GM19324 (cell line): ENCODE results near the gene ZFHX3.

Experiments
- ATAC-seq: cut with Tn5 transposase; IDR thresholded peaks from one replicate; pipeline ENCODE4 v1.9.1; 2021; ENCODE audit warnings: mild to moderate bottlenecking, moderate library complexity; ENCODE audit not compliant: unreplicated experiment, low FRiP score

Gene ZFHX3

DNA sequence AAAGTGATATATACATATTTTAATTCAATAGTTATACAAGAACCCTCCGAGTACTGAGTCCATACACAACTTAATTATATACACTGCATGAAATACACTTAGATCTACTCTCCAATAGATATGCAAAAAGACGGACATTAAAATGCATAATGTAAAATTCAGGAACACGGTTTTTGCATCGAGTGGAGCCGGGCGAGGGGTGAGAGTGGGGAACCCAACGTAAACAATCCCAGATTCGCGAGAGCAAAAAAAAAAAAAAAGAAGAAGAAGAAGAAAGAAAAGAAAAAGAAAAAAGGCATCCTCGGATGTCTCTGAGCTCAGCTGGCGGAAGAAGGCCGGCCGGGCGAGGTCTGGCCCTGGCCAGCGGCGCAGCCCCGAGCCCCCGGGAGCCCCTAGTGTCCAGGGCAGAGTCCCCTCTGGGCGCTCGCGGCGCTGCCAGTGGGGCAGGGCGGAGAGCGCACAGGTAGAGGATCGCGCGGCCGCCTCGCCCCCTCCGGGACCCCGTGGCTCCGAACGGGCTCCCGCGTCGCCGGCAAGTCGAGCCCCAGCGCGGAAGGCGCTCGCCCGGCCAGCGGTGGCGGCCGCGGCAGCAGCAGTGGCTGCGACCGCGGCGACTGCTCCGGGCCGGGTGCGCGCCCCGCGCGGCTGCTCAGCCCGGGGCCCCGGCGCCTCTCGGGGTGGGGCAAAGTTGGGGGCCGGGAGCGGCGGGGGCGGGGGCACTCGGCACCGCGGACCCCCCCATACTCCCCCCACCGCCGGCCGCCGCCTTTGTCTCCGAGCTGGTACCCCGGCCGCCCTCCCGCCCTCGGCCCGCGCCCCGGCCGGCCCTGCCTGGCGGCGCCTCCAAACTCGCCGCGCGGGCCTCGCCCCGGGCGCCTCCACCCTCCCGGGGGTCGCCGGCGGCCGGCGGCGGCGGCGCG, 9.6 kb upstream of the ZFHX3 start:
- peak; percentile 57 for ATAC-seq

DNA sequence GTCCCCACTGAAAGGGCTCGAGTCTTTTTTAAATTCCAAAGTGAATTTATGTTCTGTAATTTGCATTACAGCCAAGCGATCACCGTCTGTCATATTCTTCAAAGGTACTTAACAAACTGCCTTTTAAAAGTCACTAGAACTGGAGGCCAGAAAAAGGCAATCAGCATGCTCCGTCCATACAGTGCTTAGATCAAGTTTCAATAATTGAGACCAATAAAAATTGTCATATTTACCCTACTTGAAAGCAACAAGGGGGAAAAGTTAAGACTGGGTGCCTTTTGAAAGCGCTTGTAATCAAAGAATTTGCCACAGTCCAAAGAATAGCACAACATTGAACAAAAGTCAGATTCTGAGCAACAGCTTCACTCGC, 9.0 kb upstream of the ZFHX3 start:
- no peak for ATAC-seq

DNA sequence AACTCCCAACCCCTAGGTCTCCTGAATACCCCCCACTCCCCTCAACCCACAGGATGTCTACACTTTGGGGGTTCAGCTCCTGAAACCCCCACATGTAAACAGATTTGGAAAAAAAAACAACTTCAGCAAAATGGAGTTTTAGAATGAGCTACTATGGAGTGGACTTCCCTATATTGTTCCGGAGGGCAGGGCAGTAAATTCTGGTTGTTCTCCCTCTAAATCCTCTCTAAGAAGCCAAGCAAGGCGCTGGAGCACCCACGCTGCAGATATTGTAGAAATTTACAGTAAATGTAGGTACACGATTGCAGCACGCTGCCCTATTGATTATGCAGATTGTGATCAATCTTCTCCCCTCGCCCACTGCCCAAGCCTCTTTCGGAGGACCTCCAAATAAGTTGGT, 8.5 kb upstream of the ZFHX3 start:
- ATAC-seq, result no peak

DNA sequence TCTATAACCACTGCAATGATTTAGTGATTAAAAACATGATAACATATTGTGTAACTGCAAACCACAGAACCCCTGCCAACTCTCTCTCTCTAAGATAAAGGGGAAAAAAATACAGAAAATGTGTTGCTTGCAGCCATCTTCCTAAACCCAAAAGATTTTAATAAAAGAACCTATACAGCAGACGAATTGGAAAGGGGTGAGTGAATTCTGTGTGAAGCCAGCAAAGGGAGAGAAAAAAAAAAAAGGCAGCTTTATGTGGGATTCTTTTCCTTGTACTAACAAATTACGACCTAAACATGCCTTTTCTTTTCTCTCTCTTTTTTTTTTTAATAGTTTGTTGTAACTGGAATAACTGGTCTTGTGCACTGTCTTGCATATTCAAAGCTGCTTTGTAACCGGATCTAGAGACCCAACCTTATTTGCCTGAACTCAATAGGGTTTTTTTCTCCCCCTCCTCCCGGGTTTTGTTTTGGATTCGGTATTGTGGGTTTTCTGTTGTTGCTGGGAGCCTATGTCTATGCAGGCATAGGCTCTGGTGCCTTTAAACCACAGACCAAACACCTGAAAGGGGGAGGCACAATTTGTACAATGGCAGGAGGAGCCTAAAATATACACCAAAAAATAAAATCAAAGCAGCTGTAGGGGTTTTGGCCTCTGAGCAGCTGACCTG, 7.0 kb upstream of the ZFHX3 start:
- ATAC-seq, result no peak

DNA sequence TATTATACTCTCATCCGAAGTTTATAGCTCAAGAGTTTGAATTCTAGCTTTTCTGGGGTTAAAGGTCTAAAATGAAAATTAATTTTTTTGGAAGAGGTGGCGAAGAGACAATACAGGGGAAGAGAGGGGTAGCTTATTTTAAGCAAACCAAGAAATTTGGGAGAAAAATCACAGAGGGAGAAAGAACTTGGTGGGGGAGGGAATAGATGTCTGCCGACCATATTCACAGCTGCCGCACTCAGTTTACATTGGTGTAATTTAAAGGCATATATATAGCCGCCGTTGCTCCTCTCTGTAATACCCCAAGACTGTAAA, 6.5 kb upstream of the ZFHX3 start:
- ATAC-seq, result no peak

DNA sequence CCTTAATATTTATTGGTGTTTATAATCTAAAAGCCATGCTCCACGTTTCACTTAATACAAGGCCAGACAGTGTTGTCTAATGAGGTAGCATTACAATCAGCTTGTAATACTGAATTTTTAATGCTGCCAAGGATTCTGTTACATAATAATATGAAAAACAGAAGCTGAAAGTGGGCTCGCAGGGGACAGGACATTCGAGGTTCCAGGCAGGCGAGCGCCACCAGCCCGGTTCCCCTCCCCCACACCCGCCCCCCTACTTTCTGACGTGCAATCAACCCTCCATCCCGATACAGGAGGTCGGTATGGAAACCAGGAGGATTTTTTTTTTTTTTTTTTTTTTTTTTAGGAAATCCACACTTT, 6.2 kb upstream of the ZFHX3 start:
- ATAC-seq, result no peak

DNA sequence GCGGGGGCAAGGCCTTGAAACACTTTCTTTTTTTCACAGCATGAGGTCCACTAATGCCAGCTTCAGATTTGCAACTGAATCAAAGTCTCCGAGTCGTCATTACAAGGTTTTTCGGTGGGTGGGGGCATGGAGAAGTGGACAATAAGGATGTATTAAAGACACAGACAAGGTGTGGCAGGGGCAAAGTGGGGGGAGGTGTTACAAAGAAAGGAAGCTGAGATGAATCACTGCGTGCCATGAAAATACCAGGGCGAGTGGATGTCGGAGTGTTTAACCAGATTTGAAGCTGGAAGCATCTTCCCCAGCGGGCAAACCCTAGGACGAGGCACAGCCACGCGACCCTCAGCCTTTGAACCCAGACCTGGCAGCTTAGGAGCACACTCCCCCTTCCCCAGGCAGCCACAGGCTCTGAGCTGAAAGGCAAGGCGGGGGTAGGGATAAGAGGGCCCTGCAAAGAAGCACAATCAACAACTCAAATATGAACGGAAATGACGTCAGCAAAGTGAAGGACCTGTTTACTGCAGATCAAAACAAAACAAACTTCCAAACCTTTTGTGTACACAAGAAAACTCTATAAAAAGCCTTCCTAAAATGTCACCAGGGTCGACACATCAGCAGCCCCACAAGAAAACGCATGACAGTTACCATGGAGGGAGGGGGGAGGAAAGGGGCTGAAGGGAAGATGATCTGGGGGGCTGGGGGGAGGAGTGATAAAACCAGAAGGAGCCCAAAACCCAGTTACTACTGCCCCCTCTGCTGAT, 5.6 kb upstream of the ZFHX3 start:
- no peak for ATAC-seq

DNA sequence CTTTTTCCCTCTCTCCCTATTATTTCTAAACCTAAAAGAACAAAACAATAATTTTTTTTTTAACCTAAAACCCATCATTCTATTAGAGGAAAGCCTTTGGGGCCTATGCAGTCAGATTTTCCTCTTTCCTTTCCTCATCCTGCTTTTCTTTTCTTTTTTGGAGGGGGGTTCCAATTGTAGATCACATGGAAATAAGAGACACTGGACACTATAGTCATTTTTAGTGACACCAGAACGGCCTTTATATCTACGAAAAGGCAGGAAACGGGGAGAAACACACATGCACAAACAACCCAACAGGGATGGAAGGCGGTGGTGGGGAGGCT, 5.1 kb upstream of the ZFHX3 start:
- ATAC-seq, result no peak

DNA sequence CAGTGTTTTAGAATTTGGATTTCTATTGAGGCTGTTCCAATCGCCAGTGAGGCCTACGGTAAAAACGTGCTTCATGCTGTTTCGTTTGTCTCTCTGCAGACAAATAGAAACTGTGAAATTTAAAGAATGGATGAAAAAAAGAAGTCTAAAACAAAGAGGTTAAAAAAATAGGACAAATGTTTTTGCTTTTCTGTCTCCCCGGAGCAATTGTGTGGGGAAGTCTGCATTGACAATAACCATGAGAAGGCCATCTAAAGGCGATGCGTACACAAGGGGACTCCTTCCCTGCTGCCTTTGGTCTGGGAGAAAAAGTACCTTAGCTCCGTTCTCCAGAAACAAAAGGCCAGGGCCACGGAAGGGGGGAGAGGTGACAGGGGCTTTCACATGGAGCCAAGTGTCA, 4.6 kb upstream of the ZFHX3 start:
- no peak for ATAC-seq

DNA sequence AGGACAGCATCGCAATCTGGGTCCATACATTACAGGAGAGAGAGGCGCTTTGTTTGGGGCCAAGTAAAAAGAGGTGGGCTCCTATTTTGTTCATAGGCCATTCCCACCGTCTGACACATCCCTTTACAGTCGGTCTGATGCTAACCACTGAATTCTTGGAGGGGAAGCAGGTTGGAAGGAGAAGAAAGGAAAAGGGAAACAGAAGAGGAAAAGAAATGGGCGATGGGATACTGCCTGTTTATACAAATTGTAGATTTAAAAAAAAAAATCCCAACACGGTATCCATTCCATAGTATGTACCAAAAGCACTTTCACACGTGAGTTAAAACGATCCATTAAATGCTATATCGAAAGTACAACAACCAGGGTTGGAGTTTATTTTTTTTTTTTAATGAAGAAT, 4.0 kb upstream of the ZFHX3 start:
- ATAC-seq, result no peak

DNA sequence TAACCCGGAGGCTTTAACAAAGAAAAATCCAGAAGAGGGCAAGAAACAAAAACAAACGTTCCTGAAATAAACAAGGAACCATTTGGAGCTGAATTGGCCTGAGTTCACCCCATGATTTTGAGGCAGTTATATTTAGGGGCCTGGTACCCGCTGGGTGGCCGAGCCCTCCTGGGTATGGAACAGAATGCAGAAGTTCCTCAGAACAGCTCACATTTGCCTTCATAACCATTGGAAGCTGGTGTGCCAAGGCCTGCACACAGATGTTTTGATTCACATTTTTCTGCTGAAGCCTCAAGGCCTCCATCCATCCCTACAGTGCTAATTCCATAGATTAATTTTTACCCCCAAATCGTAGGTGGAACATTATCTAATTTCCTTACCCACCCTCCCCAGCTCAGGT, 3.3 kb upstream of the ZFHX3 start:
- ATAC-seq, result no peak

DNA sequence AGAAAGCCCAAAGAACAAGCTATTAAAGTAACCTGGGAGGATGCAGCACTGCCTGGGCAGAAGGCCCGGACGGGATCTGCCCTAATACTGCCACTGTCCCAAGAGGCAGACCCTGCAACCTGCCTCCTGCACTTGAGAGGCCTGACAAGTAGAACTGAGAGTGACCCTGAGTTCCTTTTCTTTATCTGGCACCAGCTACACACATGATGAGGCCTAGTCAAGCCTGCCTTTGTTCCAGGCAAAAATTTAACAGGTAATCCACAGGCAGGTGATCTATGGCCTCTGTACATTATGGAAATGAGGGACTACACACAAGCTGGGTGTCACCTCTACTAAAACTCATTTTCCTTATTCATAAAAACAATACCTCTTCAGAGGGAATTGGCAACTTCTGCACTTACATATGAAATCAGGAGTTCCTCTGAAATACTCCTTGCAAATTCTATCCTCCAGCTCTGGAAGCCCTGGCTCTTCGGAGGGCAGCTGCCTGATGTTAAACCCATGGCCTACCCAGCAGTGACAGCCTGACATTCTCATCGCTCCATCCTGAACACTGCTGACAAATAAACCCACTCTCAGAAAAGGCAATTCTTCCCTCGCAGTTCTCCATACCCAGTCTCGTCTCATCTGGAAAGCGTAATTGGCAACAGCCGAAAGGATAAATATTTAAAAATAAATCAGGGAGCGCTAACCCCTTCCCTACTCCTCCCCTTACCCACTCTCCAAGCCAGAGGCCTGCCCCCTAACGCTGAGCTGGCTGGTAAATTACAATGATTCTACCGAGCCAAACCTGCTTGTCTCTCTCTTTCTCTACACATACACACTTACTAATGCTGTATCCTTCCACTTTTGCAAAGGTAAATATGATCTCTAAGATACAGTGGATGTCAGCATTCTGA, 2.5 kb upstream of the ZFHX3 start:
- ATAC-seq, result no peak

DNA sequence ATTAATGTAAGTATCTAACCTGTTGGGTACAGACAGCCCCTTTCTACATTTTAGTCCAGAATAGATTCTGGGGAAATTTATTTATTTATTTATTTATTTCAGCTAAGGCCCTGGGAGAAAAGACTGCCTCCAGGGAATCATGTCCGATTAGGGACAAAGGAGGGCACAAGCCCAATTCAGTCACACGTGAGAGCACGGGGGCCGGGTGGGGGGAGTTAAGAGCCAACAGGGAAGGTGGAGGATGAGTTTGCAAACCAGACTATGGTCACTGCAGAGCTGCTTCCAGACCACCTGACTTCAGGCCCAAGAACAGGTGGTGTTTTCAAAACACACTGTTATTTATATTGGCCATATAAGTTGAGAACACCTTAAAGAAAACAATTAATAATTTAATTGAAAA, 1.6 kb upstream of the ZFHX3 start:
- no peak for ATAC-seq

DNA sequence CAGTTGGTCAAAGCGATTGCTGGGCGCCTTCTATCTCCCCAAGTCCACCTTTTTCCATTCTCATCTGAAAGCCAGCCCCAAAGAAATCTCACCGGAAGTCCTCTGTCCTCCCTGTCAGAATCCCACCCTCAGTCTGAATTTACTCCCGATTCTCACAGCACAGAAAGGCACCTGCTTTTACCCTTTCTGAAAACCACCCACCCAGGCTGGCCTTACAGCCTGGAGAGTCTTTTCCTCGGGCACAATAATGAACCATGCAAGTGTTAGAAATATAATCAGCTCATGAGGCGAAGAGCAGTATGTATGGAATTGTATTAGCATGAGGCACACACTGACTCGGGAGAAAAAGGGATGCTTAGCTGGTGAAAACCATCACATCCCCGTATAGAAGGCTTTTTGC, 1.2 kb upstream of the ZFHX3 start:
- no peak for ATAC-seq

DNA sequence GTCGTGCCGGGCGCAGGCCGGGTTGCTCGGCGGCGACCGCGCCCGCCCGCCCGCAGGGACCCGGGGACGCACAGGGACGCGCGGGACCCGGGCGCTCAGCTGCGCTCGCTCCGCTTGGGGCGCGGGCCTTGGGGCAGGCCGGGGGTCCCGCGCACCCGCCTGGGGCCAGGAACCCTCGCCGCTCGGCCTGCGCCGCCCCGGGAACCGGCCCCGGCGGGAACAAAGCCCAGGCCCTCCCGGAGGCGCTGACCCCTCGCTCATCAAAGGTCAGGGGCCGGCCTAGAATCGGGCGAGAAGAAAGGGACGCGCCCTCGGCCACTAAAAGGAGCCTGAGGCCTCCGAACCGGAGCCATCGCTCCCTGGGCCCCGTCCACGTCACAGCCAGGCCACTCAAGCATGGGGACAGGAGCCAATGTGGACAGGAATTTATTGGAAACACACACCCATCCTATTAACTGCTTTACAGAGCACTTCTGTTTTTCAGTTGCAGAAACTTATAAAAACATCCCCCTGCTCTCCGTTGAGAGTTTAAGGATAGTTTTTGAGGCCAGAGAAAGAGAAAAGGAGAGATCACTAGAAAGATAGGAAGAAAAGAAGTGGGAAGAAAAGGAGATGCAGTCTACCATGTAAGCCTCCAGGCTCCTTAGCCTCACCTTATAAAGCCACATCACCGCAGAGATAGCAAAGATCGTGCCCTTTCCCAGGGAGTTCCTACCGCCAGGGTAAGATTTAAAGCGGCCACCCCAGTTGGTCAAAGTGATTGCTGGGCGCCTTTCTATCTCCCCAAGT, 558 bp upstream of the ZFHX3 start:
- ATAC-seq, result no peak

DNA sequence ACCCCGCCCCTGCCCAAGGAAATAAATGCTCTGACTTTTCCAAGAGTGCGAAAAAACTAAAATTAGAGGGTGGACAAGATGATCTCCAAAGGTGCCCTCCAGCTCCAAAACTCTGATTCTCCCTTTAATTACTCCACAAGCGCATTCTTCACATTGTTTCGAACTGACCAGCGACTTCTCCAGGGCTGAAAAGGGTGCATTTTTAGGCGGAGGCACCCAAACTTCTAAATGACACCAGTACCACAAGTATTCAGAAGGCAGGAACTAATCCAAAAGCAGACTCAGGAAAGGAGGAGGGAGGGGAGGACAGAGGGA, 750 bp downstream of the ZFHX3 start:
- ATAC-seq, result no peak

DNA sequence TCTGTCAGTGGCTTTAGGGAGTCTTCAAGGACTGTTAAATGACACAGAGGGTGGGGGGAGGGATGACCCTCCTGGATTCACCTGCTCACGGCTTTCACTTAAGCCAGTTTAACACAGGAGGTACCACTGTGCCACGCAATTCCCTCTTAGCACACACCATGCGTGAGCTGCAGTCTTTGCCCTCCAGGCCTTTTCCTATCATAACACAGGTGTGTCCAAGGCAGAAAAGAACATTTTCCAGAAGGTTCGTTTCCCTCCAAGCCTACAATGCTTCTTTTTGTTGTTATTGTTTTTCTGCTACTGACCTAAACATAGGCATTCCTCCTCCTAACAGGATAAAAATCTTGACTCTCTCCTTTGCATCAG, 1.1 kb downstream of the ZFHX3 start:
- no peak for ATAC-seq

DNA sequence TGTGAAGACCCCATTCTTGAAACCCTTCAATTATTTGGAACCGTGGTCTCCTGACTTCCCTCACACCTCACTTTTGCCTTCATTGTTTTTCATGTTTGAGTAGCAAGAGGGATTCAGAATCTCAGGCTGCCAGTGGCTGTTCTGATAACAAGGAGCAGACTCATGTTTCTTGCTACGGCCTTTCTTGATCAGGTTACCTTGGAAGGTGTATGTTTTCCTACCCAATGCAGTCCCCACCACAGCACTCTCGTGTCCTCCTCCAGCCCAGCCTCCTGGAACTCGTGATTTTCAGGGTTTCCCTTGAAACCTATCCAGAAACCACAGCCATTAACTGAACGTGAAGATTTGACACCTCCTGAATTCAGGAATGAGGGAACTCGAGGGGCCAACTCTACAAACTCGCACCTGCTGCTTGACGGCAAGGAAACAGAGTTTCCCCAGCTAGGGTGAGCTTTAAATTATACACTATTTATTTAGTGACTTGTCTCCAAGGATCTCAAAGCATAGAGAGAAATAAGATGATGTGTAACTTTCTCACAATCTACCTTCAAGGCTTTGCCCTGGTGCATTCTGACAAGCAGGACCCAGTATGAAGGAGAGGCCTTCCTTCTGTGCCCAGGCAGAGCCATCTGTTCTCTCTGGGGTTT, 1.6 kb downstream of the ZFHX3 start:
- no peak for ATAC-seq

DNA sequence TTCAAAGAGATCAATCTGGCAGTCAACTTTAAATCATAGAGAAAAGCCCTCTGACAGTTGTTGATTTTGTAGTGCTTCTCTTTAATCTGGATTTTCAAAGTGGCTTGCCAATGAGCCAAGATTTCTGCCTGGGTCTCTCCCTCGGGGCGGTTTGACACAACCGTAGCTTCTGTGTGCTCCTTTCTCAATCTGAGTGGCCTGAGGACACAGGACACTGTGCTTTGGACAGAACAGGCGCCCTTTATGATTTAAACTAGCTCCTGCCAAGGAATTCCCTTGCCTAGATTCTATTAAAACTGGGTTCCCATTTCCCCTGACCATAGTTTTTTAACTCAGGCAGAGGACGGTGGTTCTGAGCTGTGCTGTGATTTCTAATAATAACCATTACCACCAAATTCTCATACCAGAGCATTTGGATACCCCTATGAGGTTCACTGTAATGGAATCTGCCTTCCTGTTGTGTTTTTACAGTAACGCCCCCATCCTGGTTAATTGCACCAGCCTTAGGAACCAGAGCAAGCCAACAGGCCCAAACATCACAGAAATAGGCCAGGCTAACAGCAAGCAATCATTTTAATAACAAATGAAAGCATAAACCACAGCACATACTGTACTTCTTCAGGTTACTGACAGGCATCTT, 4.0 kb downstream of the ZFHX3 start:
- no peak for ATAC-seq
